GM08714 (cell line): ENCODE measurements around the gene SLC35E2B.

Source experiments
- H3K4me3 ChIP-seq: fragments of 200-500 bp; sonication (Bioruptor generic); 2 replicates; pipeline ENCODE4 v1.5.1; 2014; ENCODE audit warnings: mild to moderate bottlenecking, low read length, inconsistent platforms
- ZNF274 ChIP-seq: IDR thresholded peaks from 2 replicates; pipeline ENCODE4 v1.6.1; 2012; ENCODE audit warnings: mild to moderate bottlenecking, low read depth, low read length

Gene SLC35E2B

GRCh38 chr1:1624443-1625403 lies 67.9 kb downstream of the SLC35E2B start:
- TF ChIP-seq ZNF274: no peak
- H3K4me3 ChIP-seq: no peak overlapping the region

DNA sequence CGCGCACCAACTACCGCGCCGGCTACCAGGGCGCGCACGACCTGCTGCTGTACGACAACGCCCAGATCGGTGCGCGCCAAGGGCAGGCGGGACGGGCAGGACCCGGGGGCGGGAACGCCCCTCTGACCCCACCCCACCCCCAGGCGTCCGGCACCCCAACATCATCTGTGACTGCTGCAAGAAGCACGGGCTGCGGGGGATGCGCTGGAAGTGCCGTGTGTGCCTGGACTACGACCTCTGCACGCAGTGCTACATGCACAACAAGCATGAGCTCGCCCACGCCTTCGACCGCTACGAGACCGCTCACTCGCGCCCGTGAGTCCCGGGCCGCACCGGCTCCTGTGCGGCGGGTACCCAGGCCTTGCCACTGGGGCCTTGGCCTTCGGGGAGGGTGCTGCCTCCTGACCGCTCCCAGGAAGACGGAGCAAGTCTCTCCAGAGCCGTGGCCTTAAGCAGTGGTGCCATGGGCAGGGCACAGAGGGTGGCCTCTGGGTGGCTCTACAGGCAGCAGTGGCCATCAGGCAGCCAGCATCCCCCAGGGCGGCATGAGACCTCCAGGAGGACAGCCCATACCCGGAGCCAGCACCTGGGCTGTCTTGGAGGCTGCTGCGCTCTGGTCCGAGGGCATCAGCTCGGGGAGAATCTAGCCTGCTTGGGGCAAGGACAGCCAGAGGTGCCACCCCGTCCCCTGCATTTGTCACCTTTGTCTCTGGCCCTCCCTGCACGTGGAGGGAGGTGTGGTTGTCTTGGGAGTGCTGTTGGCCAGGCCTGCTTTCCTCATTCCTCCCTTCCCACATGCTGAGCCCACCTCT lies 68.8 kb downstream of the SLC35E2B start:
- H3K4me3 ChIP-seq: no peak overlapping the region
- TF ChIP-seq ZNF274: no peak

DNA sequence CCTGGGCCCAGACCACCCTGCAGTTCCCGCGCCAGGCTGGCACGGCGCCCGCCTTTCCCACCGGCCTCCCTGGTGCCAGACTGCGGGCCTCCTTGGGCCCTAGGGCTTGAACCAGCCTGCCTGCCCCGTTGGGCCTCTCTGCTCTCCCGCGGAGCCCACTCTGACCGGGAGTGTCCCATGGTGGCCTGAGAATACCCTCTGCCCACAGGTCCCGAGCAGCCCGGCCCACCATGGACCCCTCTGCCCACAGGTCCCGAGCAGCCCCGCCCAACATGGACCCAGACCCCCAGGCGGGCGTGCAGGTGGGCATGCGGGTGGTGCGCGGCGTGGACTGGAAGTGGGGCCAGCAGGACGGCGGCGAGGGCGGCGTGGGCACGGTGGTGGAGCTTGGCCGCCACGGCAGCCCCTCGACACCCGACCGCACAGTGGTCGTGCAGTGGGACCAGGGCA lies 69.4 kb downstream of the SLC35E2B start:
- no peak for TF ChIP-seq ZNF274

GRCh38 chr1:1622788-1623094 lies 69.9 kb downstream of the SLC35E2B start:
- H3K4me3 ChIP-seq: no peak overlapping the region
- no peak for TF ChIP-seq ZNF274

More for the DNA sequence above, 69.4 kb downstream of the SLC35E2B start:
- H3K4me3 ChIP-seq: no peak overlapping the region

- TF ChIP-seq ZNF274: no peak
- H3K4me3 ChIP-seq: no peak overlapping the region
Observed at GRCh38 chr1:1622010-1622787, 70.4 kb downstream of the SLC35E2B start.

GRCh38 chr1:1621173-1622009 lies 71.2 kb downstream of the SLC35E2B start:
- no peak for TF ChIP-seq ZNF274
- H3K4me3 ChIP-seq: no peak overlapping the region

DNA sequence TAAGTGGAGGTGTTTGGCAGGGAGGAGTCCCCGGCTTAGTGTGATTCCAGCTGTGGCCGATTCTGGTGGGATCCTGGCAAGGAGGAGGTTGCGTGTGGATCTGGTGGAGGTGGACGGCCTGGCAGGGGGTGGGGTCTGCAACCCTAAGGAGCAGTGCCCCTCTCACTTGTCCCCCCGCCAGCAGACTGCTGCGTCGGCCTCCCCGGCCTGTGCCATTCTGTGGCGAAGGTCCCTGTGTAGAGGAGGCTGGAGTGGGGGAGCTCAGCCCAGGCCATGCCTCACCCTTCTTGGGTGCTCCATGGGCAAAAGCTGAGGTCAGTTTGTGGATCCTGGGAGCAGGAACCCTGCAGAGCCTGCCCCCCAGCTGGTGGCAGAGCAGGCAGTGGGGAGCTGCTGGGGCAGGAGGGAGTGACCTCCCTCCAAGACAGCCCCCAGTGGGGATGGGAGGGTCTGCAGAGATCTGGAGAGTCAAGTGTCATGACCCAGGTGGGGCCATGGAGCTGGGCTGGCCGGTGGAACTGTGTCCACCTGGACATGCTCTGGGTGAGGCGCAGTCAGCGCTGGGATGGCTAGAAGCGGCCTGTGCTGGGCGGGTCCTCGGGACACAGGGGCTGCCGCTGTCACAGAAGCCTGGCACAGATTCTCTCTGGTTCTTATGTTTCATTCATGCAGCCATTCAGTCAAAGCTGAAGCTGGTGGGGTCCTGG lies 72.0 kb downstream of the SLC35E2B start:
- TF ChIP-seq ZNF274: no peak
- H3K4me3 ChIP-seq: no peak overlapping the region

DNA sequence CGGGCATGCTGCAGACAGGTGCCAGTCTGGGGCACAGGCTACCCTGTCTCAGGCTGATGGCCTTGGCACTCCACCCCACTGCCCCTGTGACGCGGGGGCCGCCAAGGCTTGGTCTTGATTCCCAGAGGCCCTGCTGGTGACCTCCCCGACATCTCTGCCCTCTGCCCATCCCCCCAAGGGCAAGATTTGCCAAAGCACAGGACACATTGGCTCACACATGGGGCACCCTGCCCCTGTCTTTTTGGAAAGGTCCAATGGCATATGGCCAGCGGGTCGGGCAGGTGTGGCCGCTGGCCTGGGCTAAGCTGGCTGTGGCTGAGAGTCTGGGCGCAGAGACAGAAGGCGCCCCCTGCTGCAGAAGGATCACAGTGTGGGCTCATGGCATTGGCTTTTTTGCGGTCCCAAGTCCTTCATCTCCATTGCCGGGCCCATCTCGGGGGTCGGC lies 72.7 kb downstream of the SLC35E2B start:
- no peak for TF ChIP-seq ZNF274
- H3K4me3 ChIP-seq: no peak overlapping the region

DNA sequence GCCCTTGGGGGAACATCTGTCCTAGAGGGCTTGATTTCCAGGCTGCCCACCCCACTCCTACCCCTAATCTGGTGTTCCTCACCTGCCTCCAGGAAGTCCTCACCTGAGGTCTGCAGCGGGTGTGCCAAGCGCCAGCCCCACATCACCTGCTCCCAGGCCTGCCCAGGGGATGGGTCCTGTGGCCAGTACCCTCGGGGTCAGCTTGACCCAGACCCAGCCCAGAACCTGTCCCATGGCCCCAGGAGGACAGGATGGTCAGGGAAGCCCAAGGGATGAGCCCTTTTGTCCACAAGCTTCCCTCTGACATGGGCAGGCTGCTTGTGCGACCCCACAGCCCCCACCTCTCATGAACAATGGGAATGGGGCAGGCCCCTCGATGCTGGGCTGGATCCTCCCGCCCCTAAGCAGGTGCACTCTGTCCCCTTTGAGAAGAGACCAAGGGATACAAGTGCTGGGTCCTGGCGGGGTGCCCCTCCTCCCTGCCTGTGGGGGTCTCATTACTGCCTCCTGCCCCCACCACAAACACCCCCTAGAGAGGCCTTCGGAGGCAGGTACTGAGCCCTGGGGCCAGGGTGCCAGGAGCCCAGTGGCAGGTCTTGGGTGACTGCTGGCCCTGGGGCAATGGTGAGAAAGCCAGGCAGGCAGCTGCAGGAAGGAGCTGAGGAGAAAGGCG lies 74.1 kb downstream of the SLC35E2B start:
- H3K4me3 ChIP-seq: no peak overlapping the region
- TF ChIP-seq ZNF274: no peak

DNA sequence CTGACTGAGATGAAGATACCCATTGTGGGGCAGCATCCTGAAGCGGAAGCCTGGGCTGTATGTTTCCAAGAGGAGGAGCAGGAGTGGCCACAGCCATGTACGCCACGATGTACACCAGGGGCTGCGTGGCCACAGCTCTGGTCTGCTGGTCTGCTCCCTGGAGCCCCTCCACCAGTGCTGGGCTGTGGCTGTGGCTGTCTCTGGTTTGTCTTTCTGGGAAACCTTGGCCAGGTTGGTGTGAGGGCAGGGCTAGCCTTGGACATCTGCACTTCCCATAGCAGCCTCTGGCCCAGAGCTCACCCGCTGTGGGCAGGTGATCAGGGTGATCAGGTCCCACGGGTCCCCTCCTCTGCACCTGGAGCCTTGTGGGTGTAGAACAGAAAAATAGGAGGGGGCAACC lies 74.7 kb downstream of the SLC35E2B start:
- TF ChIP-seq ZNF274: no peak
- no peak overlapping the region for H3K4me3 ChIP-seq

- H3K4me3 ChIP-seq: no peak overlapping the region
- TF ChIP-seq ZNF274: no peak
Observed at GRCh38 chr1:1617516-1617915, 75.1 kb downstream of the SLC35E2B start.

DNA sequence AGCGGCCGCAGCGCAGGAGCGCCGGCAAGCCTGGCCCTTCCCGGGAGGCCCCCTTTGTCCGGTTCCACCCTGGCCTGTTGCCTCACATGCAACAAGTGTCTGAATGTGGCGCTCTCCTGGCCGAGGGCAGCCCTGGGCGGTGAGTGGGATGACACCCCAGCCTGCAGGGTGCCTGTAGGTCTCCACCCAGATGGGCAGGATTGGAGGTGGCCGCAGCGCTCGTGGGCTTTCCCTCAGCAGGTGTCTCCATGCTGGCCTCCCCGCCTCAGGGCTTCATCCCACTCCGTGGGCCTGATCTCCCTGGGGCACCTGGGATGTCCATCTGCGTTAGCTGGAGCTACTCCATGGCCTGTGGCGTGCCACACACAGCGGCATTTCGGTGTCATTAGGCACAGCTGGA lies 75.8 kb downstream of the SLC35E2B start:
- H3K4me3 ChIP-seq: peak overlapping the region; percentile 78; the same call in 1 of the 2 replicates
- TF ChIP-seq ZNF274: no peak
